SK-N-SH (cell line): ENCODE data around the gene B4GALNT3. TPM values are rescaled to one million over a fixed set of nuclear protein-coding genes. Genes with fewer than 3 reads are reported as not detected.

Source experiments
- CTCF ChIA-PET: fragments of 300-600, 350-600 bp; formaldehyde crosslinking; extraction: SDS; loops from one replicate; lab custom pipeline; 2021; lab: Yijun Ruan, JAX
- POLR2A ChIA-PET: fragments of 350-600 bp; sonication (Branson Sonifier 250); formaldehyde crosslinking; extraction: SDS; loops from one replicate; lab custom pipeline; 2020; ENCODE audit warnings: antibody characterized with exemption, inconsistent platforms; lab: Yijun Ruan, JAX
- DNase-seq: peaks from one replicate; pipeline ENCODE4 v3.0.0; 2012
- H2AFZ ChIP-seq: fragments of 200-600 bp; sonication (generic); 2 replicates; pipeline ENCODE4 v1.8.1; 2016; ENCODE audit warnings: antibody characterized with exemption, mild to moderate bottlenecking, low read depth
- H3F3A ChIP-seq: fragments of 200-600 bp; sonication (generic); replicated peaks from 2 replicates; pipeline ENCODE3; 2016; ENCODE audit warnings: antibody characterized with exemption, mild to moderate bottlenecking; ENCODE audit not compliant: insufficient read depth
- H3K27ac ChIP-seq, 2 experiments: fragments of 200-500 bp in 1 of 2; fragments of 200-600 bp in 1 of 2; sonication (Bioruptor generic) in 1 of 2; sonication (generic), shearing (Covaris generic) in 1 of 2; 2 replicates each; pipeline versions ENCODE4 v1.5.1 to v1.6.1; 2014 to 2016; ENCODE audit warnings: low read depth in 2 of 2, inconsistent platforms in 1 of 2, low read length in 1 of 2, mild to moderate bottlenecking in 1 of 2, mixed read lengths in 1 of 2
- H3K27me3 ChIP-seq: fragments of 200-600 bp; sonication (generic), shearing (Covaris generic); 2 replicates; pipeline ENCODE4 v1.6.1; 2016; ENCODE audit warnings: mixed run types; ENCODE audit not compliant: insufficient read depth
- H3K36me3 ChIP-seq, 2 experiments: fragments of 200-500 bp in 1 of 2; fragments of 200-600 bp in 1 of 2; sonication (Bioruptor generic) in 1 of 2; sonication (generic) in 1 of 2; replicated peaks in 1 of 2; 2 replicates each; pipeline versions ENCODE3 to v1.5.1; 2014 to 2016; ENCODE audit warnings: low read length in 1 of 2, mild to moderate bottlenecking in 1 of 2; ENCODE audit not compliant: insufficient read depth in 2 of 2, control insufficient read depth in 1 of 2
- H3K4me1 ChIP-seq, 2 experiments: fragments of 200-500 bp in 1 of 2; fragments of 200-600 bp in 1 of 2; sonication (Bioruptor generic) in 1 of 2; sonication (generic), shearing (Covaris generic) in 1 of 2; 2 replicates each; pipeline versions ENCODE4 v1.5.1 to v1.6.1; 2014 to 2016; ENCODE audit warnings: low read depth in 1 of 2, low read length in 1 of 2, mixed run types in 1 of 2; ENCODE audit not compliant: insufficient read depth in 2 of 2, control insufficient read depth in 1 of 2
- H3K4me2 ChIP-seq: fragments of 200-600 bp; sonication (generic), shearing (Covaris generic); 2 replicates; pipeline ENCODE4 v1.6.1; 2017; ENCODE audit warnings: mixed run types
- H3K4me3 ChIP-seq, 2 experiments: fragments of 200-500 bp in 1 of 2; fragments of 200-600 bp in 1 of 2; sonication (Bioruptor generic) in 1 of 2; sonication (generic), shearing (Covaris generic) in 1 of 2; 2 replicates each; pipeline versions ENCODE4 v1.5.1 to v1.8.1; 2014 to 2016; ENCODE audit warnings: low read depth in 2 of 2, inconsistent platforms in 1 of 2, low read length in 1 of 2, mild to moderate bottlenecking in 1 of 2, mixed read lengths in 1 of 2, moderate library complexity in 1 of 2
- H3K79me2 ChIP-seq: fragments of 200-600 bp; sonication (generic); 2 replicates; pipeline ENCODE4 v1.8.1; 2017; ENCODE audit warnings: mild to moderate bottlenecking; ENCODE audit not compliant: insufficient read depth
- H3K9ac ChIP-seq: fragments of 200-600 bp; sonication (generic); 2 replicates; pipeline ENCODE4 v1.6.1; 2017; ENCODE audit warnings: mixed run types
- H3K9me2 ChIP-seq: fragments of 200-600 bp; sonication (generic); 2 replicates; pipeline ENCODE4 v1.6.1; 2017; ENCODE audit warnings: mixed run types
- H3K9me3 ChIP-seq: fragments of 200-600 bp; sonication (generic); 2 replicates; pipeline ENCODE4 v1.6.1; 2017; ENCODE audit warnings: mixed run types, mild to moderate bottlenecking, moderate library complexity
- H4K20me1 ChIP-seq: fragments of 200-600 bp; sonication (generic); 2 replicates; pipeline ENCODE4 v1.6.1; 2017; ENCODE audit warnings: mild to moderate bottlenecking, mixed run types; ENCODE audit not compliant: insufficient read depth
- EP300 ChIP-seq, 2 experiments: IDR thresholded peaks; 2 replicates each; pipeline versions ENCODE4 v1.4.0 to v1.6.1; 2012; ENCODE audit warnings: borderline replicate concordance in 1 of 2, low read depth in 1 of 2, low read length in 1 of 2
- EZH2phosphoT487 ChIP-seq: fragments of 200-600 bp; sonication (generic); IDR thresholded peaks from 2 replicates; pipeline ENCODE4 v1.6.1; 2017; ENCODE audit warnings: low read depth, mixed run types, mild to moderate bottlenecking, antibody characterized with exemption, moderate library complexity, borderline replicate concordance
- FOSL2 ChIP-seq: IDR thresholded peaks from 2 replicates; pipeline ENCODE4 v1.4.0; 2012; ENCODE audit warnings: low read depth, mild to moderate bottlenecking, moderate library complexity, borderline replicate concordance
- FOXM1 ChIP-seq: IDR thresholded peaks from 2 replicates; pipeline ENCODE4 v1.4.0; 2012; ENCODE audit warnings: low read depth, mild to moderate bottlenecking
- GABPA ChIP-seq: IDR thresholded peaks from 2 replicates; pipeline ENCODE4 v1.4.0; 2012; ENCODE audit warnings: low read depth, mild to moderate bottlenecking
- JUND ChIP-seq: IDR thresholded peaks from 2 replicates; pipeline ENCODE4 v1.4.0; 2012
- MEF2A ChIP-seq: IDR thresholded peaks from 2 replicates; pipeline ENCODE4 v1.4.0; 2012; ENCODE audit warnings: low read depth, borderline replicate concordance
- POLR2AphosphoS5 ChIP-seq: IDR thresholded peaks from 2 replicates; pipeline ENCODE4 v1.6.1; 2012; ENCODE audit warnings: low read depth, low read length
- RAD21 ChIP-seq: IDR thresholded peaks from 2 replicates; pipeline ENCODE4 v1.6.1; 2012; ENCODE audit warnings: mild to moderate bottlenecking, low read length
- RCOR1 ChIP-seq: fragments of 150-350 bp; IDR thresholded peaks from 2 replicates; pipeline ENCODE4 v1.6.1; 2017; ENCODE audit warnings: antibody characterized with exemption, low read length
- RFX5 ChIP-seq: IDR thresholded peaks from 2 replicates; pipeline ENCODE4 v1.6.1; 2012; ENCODE audit warnings: mild to moderate bottlenecking, improper control_type of control experiment, low read length
- RXRA ChIP-seq: IDR thresholded peaks from 2 replicates; pipeline ENCODE4 v1.4.0; 2012; ENCODE audit warnings: low read depth, mild to moderate bottlenecking, borderline replicate concordance
- SIN3A ChIP-seq: IDR thresholded peaks from 2 replicates; pipeline ENCODE4 v1.6.1; 2012; ENCODE audit warnings: low read depth, mild to moderate bottlenecking, low read length, moderate library complexity, borderline replicate concordance
- SMC3 ChIP-seq: IDR thresholded peaks from 2 replicates; pipeline ENCODE4 v1.6.1; 2012; ENCODE audit warnings: low read depth, low read length, improper control_type of control experiment
- WGBS: methylation state at CpG from one replicate; pipeline ENCODE4 v1.1.6; 2017; ENCODE audit warnings: low lambda C conversion rate; 5-methylcytosine and 5-hydroxymethylcytosine counted together
- polyA plus RNA-seq, 3 experiments: library from polyadenylated mRNA; depleted of rRNA; stranded (reverse); fragments of >200 nt; gene quantifications; 2 replicates each; pipeline ENCODE4 v1.2.3, GENCODE V29; 2012
- TF ChIP-seq, protein P1 (sequence below): fragments of 200-600 bp; sonication (generic); IDR thresholded peaks from 2 replicates; pipeline ENCODE4 v1.6.1; 2017; ENCODE audit warnings: antibody characterized with exemption, mild to moderate bottlenecking, moderate library complexity
- TF ChIP-seq, protein P2 (sequence below): fragments of 150-350 bp; IDR thresholded peaks from 2 replicates; pipeline ENCODE4 v1.6.1; 2017; ENCODE audit warnings: antibody characterized with exemption, low read length, low read depth, borderline replicate concordance
- TF ChIP-seq, protein P3 (sequence below): IDR thresholded peaks from 2 replicates; pipeline ENCODE4 v1.6.1; 2012; ENCODE audit warnings: mild to moderate bottlenecking, low read depth, low read length, moderate library complexity
- TF ChIP-seq, protein P4 (sequence below): IDR thresholded peaks from 2 replicates; pipeline ENCODE4 v1.4.0; 2012; ENCODE audit warnings: low read depth, borderline replicate concordance
- TF ChIP-seq, protein P5 (sequence below): IDR thresholded peaks from 2 replicates; pipeline ENCODE4 v1.4.0; 2012; ENCODE audit warnings: low read depth, borderline replicate concordance

Gene B4GALNT3
- polyA plus RNA-seq, 1 of the 3 experiments (the other 2 are of a cell fraction), result 0.53 TPM

DNA sequence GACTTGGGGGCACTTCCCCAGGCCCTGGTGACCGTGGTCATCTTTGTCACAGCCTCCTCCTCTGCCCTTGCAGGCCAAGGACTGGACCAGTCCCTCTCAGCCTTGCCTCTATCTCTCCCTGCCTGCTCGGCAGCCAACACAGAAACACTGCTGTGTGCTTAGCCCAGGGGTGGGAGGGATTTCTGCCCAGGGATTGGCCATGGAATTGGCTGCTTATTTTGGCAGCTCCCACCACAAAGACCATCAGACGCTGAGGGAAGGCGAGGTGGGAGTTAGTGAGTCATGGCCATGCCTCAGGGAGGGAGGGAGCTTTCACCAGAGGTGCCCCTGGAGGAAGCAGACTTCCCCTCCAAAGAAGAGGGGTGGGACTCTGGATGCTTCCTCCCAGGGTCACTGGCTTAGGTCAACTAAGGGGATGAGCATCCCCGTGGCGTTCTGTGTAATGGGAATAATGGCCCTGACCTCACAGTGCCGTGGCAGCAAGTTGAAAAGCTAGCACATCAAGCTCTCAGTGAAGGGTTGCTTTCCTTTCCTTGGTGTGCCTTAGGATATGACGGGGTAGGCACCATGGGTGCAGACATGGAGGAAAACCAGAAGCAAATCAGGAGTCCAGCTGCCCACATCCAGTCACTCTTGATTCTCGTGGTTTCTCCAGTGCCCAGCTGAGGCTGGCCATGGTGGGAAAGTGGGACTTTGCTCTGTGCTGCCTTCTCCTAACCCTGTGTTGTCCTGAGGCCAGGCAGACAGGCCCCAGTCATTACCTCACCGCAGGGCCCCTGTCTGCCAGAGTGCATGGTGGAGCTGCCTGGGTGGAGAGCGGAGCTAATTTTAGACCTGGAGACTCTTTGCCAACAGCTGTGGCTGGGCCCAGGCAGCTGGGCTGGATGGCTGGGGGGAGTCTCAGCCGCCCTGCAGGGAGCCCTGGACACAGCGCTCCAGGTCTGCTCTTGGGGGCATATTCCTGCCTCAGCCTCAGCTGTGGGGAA is 21.4 kb downstream of the B4GALNT3 start:
- H3K4me3 ChIP-seq, result no peak overlapping the region
- no peaks in the 10 kb centered on the region for H3F3A ChIP-seq
- H3K9me2 ChIP-seq, result no peaks in the 10 kb centered on the region
- CTCF ChIA-PET, result interaction anchor here (0.9 to 1.5 kb wide), 3 partner anchors 27 to 66 kb away, joined by 3 to 4 read pairs (median 3); no protein-coding TSS in a partner anchor
- 50% methylated on average over 11 of the region's 13 CpGs for WGBS
- TF ChIP-seq, protein P1, sequence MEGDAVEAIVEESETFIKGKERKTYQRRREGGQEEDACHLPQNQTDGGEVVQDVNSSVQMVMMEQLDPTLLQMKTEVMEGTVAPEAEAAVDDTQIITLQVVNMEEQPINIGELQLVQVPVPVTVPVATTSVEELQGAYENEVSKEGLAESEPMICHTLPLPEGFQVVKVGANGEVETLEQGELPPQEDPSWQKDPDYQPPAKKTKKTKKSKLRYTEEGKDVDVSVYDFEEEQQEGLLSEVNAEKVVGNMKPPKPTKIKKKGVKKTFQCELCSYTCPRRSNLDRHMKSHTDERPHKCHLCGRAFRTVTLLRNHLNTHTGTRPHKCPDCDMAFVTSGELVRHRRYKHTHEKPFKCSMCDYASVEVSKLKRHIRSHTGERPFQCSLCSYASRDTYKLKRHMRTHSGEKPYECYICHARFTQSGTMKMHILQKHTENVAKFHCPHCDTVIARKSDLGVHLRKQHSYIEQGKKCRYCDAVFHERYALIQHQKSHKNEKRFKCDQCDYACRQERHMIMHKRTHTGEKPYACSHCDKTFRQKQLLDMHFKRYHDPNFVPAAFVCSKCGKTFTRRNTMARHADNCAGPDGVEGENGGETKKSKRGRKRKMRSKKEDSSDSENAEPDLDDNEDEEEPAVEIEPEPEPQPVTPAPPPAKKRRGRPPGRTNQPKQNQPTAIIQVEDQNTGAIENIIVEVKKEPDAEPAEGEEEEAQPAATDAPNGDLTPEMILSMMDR, result no peak
- no peak for TF ChIP-seq JUND
- no peak for TF ChIP-seq RCOR1
- no peak for TF ChIP-seq RXRA
- TF ChIP-seq, protein P2, sequence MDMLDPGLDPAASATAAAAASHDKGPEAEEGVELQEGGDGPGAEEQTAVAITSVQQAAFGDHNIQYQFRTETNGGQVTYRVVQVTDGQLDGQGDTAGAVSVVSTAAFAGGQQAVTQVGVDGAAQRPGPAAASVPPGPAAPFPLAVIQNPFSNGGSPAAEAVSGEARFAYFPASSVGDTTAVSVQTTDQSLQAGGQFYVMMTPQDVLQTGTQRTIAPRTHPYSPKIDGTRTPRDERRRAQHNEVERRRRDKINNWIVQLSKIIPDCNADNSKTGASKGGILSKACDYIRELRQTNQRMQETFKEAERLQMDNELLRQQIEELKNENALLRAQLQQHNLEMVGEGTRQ, result no peak
- no peak for TF ChIP-seq RFX5
- TF ChIP-seq, protein P3, sequence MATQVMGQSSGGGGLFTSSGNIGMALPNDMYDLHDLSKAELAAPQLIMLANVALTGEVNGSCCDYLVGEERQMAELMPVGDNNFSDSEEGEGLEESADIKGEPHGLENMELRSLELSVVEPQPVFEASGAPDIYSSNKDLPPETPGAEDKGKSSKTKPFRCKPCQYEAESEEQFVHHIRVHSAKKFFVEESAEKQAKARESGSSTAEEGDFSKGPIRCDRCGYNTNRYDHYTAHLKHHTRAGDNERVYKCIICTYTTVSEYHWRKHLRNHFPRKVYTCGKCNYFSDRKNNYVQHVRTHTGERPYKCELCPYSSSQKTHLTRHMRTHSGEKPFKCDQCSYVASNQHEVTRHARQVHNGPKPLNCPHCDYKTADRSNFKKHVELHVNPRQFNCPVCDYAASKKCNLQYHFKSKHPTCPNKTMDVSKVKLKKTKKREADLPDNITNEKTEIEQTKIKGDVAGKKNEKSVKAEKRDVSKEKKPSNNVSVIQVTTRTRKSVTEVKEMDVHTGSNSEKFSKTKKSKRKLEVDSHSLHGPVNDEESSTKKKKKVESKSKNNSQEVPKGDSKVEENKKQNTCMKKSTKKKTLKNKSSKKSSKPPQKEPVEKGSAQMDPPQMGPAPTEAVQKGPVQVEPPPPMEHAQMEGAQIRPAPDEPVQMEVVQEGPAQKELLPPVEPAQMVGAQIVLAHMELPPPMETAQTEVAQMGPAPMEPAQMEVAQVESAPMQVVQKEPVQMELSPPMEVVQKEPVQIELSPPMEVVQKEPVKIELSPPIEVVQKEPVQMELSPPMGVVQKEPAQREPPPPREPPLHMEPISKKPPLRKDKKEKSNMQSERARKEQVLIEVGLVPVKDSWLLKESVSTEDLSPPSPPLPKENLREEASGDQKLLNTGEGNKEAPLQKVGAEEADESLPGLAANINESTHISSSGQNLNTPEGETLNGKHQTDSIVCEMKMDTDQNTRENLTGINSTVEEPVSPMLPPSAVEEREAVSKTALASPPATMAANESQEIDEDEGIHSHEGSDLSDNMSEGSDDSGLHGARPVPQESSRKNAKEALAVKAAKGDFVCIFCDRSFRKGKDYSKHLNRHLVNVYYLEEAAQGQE, result no peak
- TF ChIP-seq POLR2AphosphoS5, result no peak
- TF ChIP-seq, protein P4, sequence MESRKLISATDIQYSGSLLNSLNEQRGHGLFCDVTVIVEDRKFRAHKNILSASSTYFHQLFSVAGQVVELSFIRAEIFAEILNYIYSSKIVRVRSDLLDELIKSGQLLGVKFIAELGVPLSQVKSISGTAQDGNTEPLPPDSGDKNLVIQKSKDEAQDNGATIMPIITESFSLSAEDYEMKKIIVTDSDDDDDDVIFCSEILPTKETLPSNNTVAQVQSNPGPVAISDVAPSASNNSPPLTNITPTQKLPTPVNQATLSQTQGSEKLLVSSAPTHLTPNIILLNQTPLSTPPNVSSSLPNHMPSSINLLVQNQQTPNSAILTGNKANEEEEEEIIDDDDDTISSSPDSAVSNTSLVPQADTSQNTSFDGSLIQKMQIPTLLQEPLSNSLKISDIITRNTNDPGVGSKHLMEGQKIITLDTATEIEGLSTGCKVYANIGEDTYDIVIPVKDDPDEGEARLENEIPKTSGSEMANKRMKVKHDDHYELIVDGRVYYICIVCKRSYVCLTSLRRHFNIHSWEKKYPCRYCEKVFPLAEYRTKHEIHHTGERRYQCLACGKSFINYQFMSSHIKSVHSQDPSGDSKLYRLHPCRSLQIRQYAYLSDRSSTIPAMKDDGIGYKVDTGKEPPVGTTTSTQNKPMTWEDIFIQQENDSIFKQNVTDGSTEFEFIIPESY, result no peak
- TF ChIP-seq FOSL2, result no peak
- no peak for TF ChIP-seq RAD21
- TF ChIP-seq SIN3A, result no peak
- TF ChIP-seq EZH2phosphoT487, result no peak
- no peak for TF ChIP-seq EP300 (IDR thresholded peaks at IDR 0.05; ENCODE audit: borderline replicate concordance in 1 of 2, low read depth in 1 of 2, low read length in 1 of 2)
- no peak for TF ChIP-seq GABPA
- no peak for TF ChIP-seq MEF2A
- TF ChIP-seq, protein P5, sequence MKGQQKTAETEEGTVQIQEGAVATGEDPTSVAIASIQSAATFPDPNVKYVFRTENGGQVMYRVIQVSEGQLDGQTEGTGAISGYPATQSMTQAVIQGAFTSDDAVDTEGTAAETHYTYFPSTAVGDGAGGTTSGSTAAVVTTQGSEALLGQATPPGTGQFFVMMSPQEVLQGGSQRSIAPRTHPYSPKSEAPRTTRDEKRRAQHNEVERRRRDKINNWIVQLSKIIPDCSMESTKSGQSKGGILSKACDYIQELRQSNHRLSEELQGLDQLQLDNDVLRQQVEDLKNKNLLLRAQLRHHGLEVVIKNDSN, result no peak
- no peak for TF ChIP-seq SMC3
- no peak for TF ChIP-seq FOXM1
- TF ChIP-seq, all 33 proteins: peak for 0
- POLR2A ChIA-PET, result no interaction called here
- Histone ChIP-seq H4K20me1 (no peaks in the 10 kb centered on the region), H3K79me2 (no peaks in the 10 kb centered on the region), H3K36me3 (no peaks in the 10 kb centered on the region), H3K4me2 (no peak overlapping the region; the same call in 1 of the 2 replicates), H3K27me3 (peaks cover 19% of the 10 kb centered on the region; the same call in 1 of the 2 replicates), H3K4me1 (peaks cover 5 to 6% of the 10 kb centered on the region in 2 experiments; a peak in 2 of 4 replicates), H3K9me3 (no peaks in the 10 kb centered on the region), H3K27ac (no peak overlapping the region; a peak in 1 of 4 replicates), H2AFZ (no peak overlapping the region), H3K9ac (no peak overlapping the region)
- no peak for DNase-seq
